ENCODE results near the gene RGPD4.
"Not testable (repeated sequence)": the region's sequence is repeated elsewhere in the genome, so short reads cannot be mapped to it uniquely, and the experiment has no call there.

RGPD4 gene
- 0.40 to 1.7 (median 0.84) reads per million in 18 experiments for total RNA-seq

DNA sequence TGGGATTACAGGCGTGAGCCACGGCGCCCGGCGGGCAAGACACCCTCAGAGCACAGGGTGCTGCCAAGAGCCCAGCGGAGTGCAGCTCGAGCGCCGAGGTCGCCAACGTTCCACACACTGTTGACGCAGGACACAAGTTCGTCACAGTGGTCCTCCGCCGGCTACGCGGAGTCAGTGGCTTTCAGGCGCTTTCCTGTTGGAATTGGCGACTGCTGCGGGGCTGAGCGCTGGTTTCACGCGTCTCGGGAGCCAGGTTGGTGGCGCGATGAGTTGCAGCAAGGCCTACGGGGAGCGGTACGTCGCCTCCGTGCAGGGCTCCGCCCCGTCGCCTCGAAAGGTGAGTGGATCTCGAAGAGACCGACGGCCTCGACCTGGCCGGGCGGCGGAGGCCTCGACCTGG is at the start of gene RGPD4:
RGPD4 (plus strand) TSS at position 144 of the 400 bp plus-strand sequence; CDS start at position 266, 122 bp downstream.
- DNase-seq = not testable (repeated sequence)

DNA sequence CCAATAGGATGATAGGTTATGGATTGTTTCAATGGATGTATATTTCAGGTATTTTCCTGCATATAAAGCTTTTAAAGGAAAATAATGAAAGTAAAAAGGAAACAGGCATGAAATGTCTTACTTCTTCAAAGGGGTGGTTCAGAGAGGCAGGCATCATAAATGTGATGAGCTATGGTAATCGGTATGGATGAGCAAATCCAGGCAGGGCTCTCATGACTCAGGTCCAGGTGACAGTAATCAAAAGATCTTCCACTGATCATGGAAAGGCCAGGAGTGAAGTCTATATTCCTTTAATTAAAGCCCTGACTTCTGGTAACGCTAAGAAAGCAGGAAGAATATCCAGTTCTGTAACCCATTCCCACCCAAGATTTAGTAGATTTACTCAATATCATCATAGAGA is 48.7 kb upstream of the RGPD4 start:
- DNase-seq = no peak

DNA sequence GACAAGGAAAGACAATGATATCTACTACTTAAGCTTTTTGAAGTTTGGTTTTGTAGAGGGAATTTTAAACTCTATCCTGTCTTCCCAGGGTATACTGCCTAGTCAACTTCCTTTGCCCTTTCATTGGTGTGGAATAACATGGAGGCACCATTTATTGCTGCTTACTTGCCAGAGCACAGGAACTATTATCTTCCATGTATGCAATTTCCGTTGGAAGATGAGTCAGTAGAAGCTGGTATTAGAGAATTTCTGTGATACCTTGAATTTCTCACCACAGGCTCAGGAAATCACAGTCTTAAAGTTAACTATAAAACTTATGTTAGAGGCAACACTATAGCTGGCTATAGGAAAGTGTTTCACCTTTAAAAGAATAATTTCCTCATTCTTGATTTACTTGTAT is 40.9 kb upstream of the RGPD4 start:
- DNase-seq = no peak

DNA sequence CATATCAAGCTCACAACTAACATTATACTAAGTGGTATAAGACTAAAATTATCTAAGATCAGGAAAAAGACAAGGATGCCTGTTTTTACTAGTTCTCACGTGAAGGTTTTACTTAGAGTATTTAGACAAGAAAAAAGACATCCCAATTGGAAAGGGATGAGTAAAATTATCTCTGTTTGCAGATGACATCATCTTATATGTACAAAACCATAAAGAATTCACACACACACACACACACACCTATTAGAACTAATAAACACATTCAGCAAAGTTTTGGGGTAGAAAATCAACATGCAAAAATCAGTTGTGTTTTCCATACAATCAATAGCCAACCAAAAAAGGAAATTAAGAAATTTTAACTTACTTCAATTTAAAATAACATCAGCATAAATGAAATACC is 35.9 kb upstream of the RGPD4 start:
- DNase-seq = no peak

DNA sequence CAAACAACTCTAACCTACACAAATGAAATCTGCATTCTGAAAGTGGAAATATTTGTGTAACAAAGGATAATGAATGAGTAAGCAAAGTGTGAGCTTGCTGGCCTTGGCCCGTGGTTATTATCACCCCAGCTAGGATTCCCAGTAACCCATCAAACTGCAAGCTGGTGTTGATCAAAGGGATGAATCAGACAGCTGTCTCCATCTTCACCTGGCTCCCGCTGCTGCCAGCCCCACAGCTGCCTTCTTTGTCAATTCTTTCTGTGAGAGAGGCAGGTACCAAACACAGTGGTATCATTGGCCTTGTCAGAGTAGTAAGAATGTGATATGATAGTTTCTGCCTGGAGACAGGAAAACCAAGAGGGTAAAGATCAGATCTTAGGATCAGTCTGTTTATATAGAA is 25.2 kb upstream of the RGPD4 start:
- no peak for DNase-seq

DNA sequence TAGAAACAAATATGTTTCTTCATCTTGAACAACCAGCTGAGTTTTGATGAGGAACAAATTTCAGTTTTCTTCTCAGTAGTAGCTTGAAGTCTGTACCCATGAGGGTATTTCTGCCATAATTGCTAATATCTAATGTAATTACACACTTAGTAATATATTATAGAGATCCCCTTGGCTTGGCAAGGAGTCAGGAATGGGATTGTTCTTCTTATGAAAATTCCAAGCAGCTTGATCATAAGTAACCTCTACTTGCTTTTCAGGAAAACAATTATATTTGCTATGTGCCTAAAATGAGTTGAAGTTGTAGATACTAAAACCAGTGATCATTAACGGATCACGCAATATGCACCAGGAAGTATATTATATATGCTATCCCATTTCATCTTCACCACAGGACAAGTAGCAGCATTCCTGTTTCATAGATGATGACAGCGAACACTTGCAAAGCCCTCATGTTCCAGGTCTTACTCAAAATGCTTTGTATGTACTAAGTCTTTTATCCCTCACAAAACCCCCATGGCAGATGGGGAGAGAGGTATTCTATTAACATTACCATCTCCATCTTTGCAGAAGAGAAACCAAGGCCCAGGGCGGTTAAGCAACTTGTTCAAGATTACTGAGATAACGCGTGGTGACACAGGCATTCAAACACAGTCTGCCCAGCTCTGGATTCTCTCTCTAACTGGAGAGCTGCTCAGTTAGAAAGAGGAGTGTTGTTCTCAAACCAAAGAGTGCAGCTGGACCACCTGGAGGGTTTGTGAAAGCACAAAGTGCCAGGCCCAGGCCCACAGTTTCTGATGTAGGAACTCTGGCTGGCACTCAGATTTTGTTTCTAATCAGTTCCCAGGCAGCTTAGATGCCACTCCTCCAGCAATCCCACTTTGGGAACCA is 21.8 kb upstream of the RGPD4 start:
- no peak for DNase-seq

DNA sequence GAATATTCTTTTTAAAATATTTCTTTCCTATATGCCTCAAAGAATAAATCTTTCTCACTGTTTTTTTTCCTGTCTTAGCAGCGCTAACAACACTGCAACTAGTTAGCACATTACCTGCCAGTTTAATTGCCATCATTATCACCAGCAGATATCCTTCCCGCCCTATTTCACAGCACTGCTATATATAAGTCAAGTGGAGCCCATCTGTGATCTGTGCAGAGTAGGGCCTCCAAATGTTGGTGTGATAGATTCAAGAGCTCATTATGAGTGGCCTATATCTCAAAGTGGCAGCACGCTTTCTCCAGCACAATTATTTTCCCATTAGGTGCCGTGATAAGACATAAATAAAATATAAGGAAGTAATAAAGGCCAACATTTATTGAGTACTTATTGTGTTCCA is 19.8 kb upstream of the RGPD4 start:
- DNase-seq = no peak

DNA sequence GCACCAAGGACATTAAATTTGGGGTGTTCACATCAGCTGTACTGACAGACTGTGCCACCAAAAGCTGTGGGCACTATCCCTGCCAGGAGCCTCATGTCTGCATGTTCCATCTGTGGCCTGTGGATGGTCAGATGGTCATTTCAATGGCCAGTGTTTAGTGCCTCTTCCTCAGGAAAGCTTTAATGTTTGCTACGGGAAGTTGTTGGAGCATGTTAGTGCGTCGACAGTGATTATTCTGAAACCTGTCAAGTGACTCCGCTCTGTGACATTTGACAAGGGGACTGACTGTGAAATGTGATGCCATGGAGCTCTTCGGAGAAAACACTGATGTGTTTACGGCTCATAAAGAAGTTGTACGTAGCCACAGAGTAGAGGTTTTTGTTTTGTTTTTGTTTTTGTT is 18.7 kb upstream of the RGPD4 start:
- no peak for DNase-seq

DNA sequence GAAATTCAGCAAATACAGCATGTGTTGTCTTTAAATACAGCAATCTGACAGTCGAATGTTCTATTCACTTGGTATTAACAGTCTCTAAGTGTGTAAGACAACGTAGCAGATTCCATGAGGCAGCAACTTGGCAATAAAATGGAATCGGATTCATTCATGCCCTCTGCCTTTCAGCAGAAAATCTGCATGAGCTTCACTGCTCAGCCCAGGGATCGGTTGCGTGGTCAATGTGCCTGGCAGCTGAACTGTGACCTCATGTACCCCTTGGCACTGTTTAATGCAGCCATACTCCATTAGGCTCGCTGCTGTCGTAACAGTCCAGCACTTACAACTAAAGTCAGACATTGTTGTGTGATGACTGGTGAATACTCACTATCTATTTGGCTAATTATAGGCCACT is 17.7 kb upstream of the RGPD4 start:
- DNase-seq = no peak

DNA sequence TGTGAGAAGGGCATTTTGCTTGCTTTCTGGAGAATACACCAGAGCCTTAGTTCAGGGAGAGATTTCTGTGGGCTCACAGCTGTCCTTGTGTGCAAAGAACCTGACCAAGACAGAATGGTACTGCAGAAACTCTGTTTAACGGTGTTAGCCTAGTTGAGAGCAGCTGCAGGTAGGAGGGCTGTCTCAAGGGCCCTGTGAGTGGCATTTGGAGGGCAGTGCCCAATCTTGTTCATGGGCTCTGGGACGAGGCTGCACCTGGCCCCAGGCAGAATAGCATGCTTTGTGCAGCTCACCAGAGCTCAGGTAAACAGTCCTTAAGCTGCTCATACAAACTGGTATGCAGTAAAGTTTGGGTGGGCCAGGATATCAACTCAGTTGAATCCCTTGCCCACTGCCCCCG is 16.9 kb upstream of the RGPD4 start:
- no peak for DNase-seq

DNA sequence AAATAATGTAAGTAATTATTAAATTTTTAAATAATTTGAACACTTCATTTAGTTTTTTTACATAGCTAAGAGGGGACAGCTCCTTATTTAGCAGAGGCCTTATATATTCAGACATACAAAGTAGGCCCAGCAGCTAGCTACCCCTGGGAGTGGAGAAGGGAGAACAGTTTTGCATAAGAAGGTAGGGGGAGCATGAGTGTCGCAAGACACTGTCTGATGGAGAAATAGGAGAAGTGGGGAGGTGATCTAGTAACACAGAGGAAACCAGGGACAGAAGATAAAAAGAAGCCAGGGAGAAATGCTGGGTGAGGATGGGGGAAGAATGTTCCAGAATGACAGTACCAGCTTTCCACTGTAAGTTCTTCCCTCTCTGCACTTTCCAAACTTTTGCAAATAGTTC is 16.0 kb upstream of the RGPD4 start:
- no peak for DNase-seq

DNA sequence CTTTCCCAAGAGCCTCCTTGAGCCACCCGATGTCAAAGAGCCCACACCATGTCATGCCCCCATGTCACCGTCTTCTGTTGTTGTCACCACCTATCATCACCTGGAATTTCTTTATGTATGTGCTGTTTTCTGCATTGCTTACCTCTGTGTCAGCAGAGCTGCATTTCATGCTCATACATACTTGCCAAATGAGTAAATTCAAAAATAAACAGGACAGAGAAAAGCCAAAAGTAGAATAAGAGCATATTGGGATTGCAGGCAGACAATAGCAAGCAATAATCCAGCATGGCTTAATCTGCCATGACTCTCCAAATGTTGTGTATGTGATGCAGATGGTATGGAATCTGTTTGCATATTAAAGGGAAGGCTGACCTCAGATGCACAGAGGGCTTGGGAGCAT is 15.3 kb upstream of the RGPD4 start:
- no peak for DNase-seq

DNA sequence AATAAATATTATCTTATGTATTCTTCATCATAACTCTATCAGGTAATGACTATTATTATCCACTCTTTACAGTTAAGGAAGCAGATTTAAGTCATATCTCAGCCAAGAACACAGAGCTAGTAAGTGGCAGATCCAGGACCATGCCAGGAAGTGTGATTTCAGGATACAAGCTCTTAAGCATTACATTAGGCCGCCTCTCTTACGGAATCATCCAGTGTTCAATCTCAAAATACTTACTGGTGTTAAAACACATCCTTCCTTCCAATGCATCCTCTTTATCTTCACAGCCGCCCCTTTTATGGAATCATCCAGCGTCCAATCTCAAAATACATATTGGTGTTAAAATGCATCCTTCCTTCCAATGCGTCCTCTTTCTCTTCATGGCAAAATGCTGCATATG is 14.7 kb upstream of the RGPD4 start:
- no peak for DNase-seq

DNA sequence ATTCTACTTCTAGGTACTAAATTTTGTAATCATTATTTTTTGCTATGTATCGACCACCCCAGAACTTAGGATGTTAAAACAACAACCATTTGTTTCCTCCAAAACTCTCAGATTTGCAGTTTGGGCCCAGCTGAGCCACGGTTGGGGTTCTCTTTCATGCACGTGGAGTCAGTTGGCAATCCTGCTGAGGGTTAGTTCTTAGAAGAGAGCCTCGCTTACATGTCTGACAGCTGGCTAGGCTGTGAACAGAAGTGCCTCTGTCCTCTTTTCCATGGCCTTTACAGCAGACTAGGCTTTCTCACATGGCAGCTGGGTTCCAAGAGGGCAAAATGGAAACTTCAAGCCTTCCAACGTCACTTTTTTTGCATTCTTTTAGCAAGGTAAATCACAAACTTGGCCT is 9.3 kb upstream of the RGPD4 start:
- no peak for DNase-seq

DNA sequence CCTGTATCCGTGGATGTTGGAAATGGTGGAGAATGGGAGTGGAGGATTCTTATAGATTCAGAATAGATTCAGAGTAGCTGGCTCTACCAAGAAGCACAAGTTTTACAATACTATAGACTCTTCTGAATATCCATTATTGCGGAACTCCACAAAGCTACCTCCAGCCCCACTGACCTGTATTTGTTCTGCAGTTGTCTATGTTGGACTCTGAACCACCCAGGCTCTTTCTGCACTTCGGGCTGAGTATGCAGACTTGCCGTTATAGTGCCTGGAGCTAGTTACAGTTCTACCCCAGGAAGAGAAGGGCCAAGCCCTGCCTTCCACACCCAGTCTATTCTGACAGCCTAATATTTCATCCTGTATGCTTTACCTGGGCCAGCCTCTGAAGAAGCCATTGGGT is 4.4 kb upstream of the RGPD4 start:
- DNase-seq = no peak

DNA sequence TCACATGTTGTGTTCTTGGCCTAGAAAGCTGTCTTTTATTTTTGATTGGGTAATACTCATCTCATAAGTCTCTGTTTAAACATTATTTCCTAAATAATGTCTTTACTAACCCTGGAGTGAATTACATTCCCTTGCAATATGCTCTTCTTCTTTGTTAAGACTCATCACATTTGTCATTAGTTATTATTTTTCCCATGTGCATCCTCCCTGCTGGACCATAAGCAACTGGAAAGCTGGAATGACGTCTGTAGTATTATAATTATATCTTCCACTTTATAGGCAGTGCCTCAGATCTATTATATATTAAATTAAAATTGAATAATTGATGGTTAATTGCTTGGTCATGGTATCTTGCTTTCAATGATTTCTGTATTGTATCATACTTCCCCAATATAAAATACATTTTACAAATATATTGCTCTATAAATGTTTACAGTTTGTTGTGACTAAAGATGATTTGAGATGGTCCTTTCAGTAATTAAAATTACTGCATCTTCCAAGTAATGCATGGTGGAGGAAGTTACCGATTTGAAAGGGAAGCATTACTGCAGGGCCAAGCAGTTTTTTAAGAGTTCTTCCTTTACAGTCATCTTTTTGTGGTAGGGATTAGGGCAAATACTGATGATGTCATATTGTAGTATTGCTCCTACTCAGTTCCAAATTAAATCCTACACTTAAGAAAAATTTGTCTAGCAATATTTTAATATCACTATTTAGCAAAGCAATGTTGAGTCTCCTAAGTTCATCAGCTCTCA is 2.1 kb upstream of the RGPD4 start:
- no peak for DNase-seq

DNA sequence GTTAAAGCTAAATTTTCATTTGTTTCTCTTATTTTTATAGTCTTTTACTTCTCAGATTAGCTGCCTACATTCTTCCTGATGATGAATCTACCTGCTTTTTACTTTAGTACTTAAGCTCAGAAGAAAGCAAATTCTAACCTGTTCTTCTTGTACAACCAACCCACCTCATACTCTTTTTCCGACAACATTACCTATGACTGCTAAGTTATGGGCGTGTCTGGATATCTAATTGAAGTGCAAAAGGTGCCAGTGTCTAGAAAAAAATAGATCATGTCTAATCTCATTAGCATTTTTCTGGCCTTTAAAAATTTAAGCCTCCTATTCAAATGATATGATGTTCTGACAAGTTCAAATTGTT is 1.5 kb upstream of the RGPD4 start:
- no peak for DNase-seq

DNA sequence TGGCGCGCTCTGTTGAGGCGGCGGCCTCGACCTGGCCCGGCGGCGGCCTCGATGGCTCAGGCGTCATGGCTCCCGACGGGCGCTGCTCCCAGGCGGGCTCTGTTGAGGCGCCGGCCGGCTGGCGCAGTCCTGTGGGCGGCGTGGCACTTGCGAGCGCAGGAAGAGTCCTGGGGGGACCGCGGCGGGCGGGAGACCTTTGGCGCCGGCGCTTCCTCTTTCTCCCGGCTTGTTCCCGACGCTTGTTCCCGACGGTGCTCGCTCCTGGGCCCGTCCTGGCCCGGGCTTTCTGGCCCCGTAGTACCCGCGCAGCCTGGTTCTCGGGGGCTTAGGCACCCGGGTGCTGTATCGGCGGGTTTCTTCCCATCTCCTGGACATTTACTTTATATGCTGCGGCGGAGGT is 2.8 kb downstream of the RGPD4 start:
- DNase-seq = not testable (repeated sequence)

DNA sequence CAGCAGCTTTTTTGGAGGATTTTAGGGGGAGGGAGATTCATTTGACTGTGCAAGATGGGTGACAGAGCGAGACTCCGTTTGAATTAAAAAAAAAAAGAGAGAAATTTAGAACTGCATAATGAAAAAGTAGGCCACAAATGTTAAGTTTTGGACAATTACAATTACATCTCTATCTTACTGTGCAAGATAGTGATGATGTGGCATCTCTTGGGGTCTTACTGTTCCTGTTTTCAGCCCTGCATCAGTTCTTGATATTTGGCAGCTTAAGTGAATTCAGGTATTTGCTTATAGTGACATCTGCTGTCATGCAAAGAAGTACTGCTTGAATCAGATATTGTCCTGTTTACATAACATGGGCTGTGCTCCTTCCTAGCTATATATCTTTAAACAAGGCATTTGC is 6.5 kb downstream of the RGPD4 start:
- not testable (repeated sequence) for DNase-seq

DNA sequence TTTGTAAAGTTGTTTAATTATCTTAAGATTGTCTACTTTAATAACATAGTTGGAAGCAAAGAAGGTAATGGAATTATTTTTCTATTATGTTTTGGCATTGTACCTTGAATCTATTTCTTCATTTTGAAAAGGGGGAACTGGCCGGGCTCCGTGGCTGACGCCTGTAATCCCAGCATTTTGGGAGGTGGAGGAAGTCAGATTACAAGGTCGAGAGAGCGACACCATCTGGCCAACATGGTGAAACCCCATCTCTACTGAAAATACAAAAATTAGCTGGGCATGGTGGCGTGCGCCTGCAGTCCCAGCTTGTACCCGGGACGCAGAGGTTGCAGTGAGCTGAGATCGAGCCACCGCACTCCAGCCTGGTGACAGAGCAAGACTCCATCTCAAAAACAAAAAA is 6.9 kb downstream of the RGPD4 start:
- DNase-seq = not testable (repeated sequence)

DNA sequence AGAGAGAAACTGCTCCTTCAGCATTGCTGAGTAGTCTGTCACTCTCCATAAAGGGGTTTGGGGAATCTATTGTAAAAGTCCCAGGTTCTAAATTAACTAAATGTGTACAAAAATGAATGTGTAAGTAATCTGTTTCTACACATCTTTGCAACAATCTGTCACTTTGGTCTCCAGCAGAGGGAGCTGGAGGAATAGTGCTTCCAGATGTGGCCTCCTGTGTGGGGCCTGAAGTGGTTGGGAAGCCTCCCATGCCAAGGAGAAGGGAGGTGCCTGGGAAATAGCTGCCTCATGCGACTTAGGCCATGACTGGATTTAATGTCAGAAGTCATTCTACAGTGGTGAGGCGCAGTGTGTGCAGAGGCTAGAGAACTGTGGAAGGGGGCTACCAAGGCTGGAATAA is 89.4 kb downstream of the RGPD4 start:
- not testable (repeated sequence) for DNase-seq

DNA sequence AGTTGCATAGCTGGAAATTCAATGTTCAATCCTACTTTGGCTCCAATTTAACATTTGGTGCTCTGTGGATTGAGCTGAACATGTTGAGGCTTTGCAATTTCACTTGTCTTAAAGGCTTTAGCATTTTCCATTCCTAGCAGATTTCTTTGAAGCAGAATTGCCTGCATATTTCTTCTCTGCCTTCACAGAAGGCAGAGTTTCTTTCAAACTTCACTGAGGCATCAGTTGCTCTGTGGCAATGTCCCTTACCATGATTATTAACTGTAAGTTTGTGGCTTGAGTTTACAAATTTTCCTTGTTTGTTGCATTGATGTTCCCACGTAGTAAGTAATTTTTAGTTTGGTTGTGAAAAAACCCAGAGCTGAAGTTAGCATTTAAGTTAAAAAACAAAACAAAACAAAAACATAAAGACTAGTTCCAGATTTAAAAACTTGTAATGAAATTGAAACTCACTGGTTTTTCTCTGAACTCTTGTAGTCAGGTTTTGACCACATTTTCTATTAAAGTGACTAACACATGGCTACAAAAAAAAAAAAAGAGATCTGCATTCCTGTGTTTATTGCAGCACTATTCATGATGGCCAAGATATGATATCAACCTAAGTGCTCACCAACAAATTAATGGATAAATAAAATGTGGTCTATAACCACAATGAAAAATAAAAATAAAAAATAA is 90.1 kb downstream of the RGPD4 start:
- not testable (repeated sequence) for DNase-seq

DNA sequence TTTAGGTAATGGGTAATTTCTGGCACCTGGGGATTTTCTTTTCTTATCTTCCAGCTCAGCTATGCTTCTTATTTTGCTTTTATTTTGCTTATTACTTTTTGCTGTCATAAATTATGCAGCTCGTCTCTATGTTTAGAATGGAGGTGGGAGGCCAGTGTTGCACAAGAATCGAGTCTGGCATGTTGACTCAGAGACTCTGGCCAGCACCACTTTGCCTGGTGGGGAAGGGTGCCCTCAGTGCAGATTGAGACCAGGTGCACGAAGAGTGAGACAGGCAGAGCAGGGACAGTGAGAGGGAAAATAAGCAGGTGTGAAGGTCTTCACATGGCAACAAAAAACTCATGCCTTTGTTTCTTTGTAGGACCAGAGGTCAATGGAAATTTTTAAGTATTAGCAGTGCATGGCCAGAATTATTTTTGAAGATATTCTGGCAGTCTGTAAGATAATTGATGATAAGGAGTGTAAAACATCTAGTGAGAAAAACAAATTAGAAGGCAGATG is 100.4 kb downstream of the RGPD4 start:
- no peak for DNase-seq
